ENCODE measurements around the gene DR1. TPM values are rescaled to one million over a fixed set of nuclear protein-coding genes. Genes with fewer than 3 reads are reported as not detected.

Gene DR1
- total and polyA plus RNA-seq, 8 donors = 10.2 to 78.2 (median 23.8) TPM

GRCh38 chr1:93358293-93358692 is 12.6 kb downstream of the DR1 start:
- H3K27me3 ChIP-seq = no peaks in the 10 kb centered on the region
- TF ChIP-seq CTCF (IDR thresholded peaks at IDR 0.05) = no peak
- TF ChIP-seq POLR2A (IDR thresholded peaks at IDR 0.05) = no peak
- no peak for TF ChIP-seq POLR2AphosphoS5 (IDR thresholded peaks at IDR 0.05)
- no peak for TF ChIP-seq EP300 (IDR thresholded peaks at IDR 0.05)
- H3K4me3 ChIP-seq = no peak overlapping the region
- no peak for DNase-seq
- peak overlapping the region in 1 of 5 donors; percentile 18 for H3K27ac ChIP-seq
- peaks cover 17 to 73% (median 65%) of the 10 kb centered on the region in 4 donors for H3K36me3 ChIP-seq
- H3K9me3 ChIP-seq = no peaks in the 10 kb centered on the region
- intact Hi-C loops (cut with DNase I; ENCODE audit: low total_unique reads) = no loop called here
- 84 to 92% (median 88%) methylated on average over 6 of the region's 6 CpGs for WGBS, 5 donors
- H3K4me1 ChIP-seq = peaks cover 0 to 76% (median 38%) of the 10 kb centered on the region in 4 donors

- Histone ChIP-seq H3K4me3 (no peak overlapping the region), H3K36me3 (peaks cover 5 to 65% (median 59%) of the 10 kb centered on the region in 4 donors), H3K4me1 (peaks cover 0 to 75% (median 33%) of the 10 kb centered on the region in 4 donors), H3K9me3 (no peaks in the 10 kb centered on the region), H3K27ac (no peak overlapping the region), H3K27me3 (no peaks in the 10 kb centered on the region)
- DNase-seq = no peak
- WGBS, 5 donors = 72 to 89% (median 87%) methylated on average over 1 of the region's 1 CpG
- TF ChIP-seq POLR2AphosphoS5 (IDR thresholded peaks at IDR 0.05) (no peak), POLR2A (IDR thresholded peaks at IDR 0.05) (no peak), EP300 (IDR thresholded peaks at IDR 0.05) (no peak), CTCF (IDR thresholded peaks at IDR 0.05) (no peak)
- intact Hi-C loops (cut with DNase I; ENCODE audit: low total_unique reads) = no loop called here
These were observed 14.4 kb downstream of the DR1 start for GRCh38 chr1:93360111-93360510.

- Histone ChIP-seq H3K27me3 (no peaks in the 10 kb centered on the region), H3K4me3 (no peak overlapping the region), H3K36me3 (peaks cover 2 to 63% (median 58%) of the 10 kb centered on the region in 4 donors), H3K9me3 (no peaks in the 10 kb centered on the region), H3K27ac (peak overlapping the region in 3 of 5 donors; percentile 1 to 48 (median 15)), H3K4me1 (peaks cover 0 to 71% (median 28%) of the 10 kb centered on the region in 4 donors)
- TF ChIP-seq POLR2A (IDR thresholded peaks at IDR 0.05) = no peak
- no peak for TF ChIP-seq POLR2AphosphoS5 (IDR thresholded peaks at IDR 0.05)
- TF ChIP-seq EP300 (IDR thresholded peaks at IDR 0.05) = no peak
- TF ChIP-seq CTCF (IDR thresholded peaks at IDR 0.05) = no peak
- peak in 1 of 2 donors; percentile 12 for DNase-seq
- 31 to 61% (median 39%) methylated on average over 3 of the region's 3 CpGs for WGBS, 5 donors
- intact Hi-C loops (cut with DNase I; ENCODE audit: low total_unique reads) = no loop called here
These were observed 16.5 kb downstream of the DR1 start for GRCh38 chr1:93362237-93362636.

GRCh38 chr1:93365813-93366212 is 20.1 kb downstream of the DR1 start:
- no peaks in the 10 kb centered on the region for H3K9me3 ChIP-seq
- TF ChIP-seq EP300 (IDR thresholded peaks at IDR 0.05) (no peak), POLR2A (IDR thresholded peaks at IDR 0.05) (no peak), POLR2AphosphoS5 (IDR thresholded peaks at IDR 0.05) (no peak), CTCF (IDR thresholded peaks at IDR 0.05) (no peak)
- intact Hi-C loops (cut with DNase I; ENCODE audit: low total_unique reads) = no loop called here
- no peak overlapping the region for H3K27ac ChIP-seq
- H3K27me3 ChIP-seq = no peaks in the 10 kb centered on the region
- WGBS, 5 donors = 93 to 98% (median 96%) methylated on average over 2 of the region's 2 CpGs
- H3K4me1 ChIP-seq = peaks cover 0 to 35% (median 11%) of the 10 kb centered on the region in 4 donors
- no peak for DNase-seq
- no peak overlapping the region for H3K4me3 ChIP-seq
- H3K36me3 ChIP-seq = peaks cover 7 to 51% (median 44%) of the 10 kb centered on the region in 4 donors
